Measurements from ENCODE around the gene FBXO44.

FBXO44 gene

DNA sequence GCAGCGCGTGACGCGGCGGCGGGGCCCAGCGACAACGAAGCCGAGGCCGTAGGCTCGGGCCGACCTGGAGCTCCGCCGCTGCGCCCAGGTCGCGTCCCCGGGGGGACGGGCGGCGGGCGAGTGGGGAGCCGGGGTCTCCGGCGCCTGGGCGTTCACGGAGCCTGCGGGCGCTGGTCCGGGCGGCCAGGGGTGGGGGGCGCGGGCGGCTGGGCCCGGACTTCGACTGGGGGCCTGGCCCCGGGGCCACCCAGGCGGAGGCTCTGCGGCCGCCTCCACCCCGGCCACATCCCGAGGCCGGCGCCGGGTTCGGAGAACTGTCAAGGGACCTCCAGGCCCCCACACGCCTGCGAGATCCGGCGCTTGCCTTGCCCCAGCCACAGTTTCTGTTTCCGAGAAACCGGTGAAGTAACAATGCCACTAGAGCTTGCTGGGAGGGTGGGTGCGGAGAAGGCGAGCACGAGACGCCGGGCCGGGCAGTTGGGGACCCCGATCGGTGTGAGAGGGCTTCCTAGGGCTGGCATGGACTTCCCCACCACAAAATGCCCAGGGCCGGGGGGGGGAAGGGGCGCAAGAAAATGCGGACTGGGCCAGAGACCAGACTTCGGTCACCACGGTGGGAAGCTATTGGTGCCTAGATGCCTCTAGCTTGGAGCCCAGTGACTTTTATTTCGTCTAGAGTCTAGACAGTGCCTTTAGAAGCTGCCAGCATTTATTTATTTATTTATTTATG is 9.8 kb downstream of the FBXO44 start:
- peak; percentile 5 for DNase-seq

- no peak for DNase-seq
Observed at GRCh38 chr1:11668516-11668915, 13.8 kb downstream of the FBXO44 start.

GRCh38 chr1:11670747-11671146 is 16.1 kb downstream of the FBXO44 start:
- DNase-seq = no peak

GRCh38 chr1:11671205-11671543 is 16.5 kb downstream of the FBXO44 start:
- DNase-seq = no peak

- DNase-seq = no peak
Observed at GRCh38 chr1:11671544-11672286, 17.0 kb downstream of the FBXO44 start.

DNA sequence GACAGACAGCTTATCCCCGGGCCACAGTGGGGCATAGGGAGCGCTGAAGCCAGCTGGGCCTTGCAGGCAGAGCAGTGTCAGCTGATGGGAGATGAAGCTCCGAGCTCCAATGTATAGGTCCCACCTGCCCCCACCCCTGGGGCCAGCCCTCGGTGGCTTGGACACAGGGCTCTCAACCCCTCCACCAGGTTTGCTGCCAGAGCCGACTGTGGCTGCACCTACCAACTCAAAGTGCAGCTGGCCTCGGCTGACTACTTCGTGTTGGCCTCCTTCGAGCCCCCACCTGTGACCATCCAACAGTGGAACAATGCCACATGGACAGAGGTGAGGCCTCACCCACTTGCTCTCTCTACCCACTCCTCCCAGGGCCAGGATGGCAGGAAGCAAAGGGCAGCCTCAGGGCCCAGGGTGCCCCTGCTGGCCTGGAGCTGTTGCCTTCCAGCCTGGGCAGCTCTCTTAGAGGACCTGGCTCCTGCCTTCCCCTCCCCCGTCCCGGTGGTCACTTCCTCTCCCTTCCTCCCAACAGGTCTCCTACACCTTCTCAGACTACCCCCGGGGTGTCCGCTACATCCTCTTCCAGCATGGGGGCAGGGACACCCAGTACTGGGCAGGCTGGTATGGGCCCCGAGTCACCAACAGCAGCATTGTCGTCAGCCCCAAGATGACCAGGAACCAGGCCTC is 18.6 kb downstream of the FBXO44 start:
- DNase-seq = no peak

GRCh38 chr1:11674488-11674887 is 19.8 kb downstream of the FBXO44 start:
- no peak for DNase-seq

DNA sequence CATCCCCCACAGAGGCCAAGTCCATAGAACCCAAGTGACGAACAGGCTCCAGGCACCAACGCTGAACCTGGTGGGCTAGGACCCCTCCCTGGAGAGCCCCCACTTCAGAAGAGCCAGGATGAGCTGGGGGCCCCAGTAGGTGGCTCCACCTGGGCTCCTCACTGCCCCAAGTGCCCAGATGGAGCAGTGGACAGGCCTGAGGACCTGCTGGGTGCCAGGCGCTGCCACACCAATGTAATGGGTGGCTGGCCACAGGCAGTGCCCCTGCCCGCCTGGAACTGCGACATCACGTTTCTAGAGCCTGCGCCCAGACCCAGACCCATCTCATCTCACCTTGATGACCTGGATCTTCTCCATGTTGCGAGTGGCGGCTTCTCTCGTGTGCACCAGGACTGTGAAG is 20.6 kb downstream of the FBXO44 start:
- no peak for DNase-seq

DNA sequence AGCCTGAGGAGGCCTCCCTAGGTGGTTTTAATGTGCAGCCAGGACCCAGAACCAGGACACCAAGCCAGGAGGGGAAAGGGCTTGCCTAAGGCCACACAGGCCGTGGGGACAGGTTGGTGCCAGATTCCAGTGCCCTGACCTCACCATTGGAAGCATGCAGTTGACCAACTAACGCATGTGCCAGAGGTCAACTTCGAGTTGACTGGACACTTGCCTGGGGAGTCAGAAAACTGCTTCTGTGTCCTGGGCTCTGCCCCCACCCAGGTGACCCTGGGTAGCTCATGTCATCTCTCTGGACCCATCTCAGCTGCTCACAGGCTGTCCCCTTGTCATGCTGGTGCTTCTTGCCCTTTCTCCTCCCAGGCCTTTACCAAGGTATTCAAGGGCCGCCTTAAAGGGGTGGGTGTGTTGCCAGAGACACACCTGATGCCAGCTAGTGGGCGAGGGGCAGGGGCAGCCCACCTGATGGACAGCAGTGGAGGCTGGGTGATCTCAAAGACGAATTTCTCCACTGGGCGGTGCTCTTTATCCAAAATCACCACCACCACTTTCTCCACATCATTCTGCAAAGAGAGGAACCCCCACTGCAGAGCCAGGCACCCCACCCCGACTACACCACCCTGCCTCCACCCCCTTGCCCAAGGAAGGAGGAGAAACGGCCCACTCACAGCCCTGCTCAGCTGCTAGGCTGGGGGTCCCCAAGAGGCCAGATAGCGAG is 21.9 kb downstream of the FBXO44 start:
- DNase-seq = no peak

- DNase-seq = no peak
Observed at GRCh38 chr1:11678442-11678841, 23.8 kb downstream of the FBXO44 start.

DNA sequence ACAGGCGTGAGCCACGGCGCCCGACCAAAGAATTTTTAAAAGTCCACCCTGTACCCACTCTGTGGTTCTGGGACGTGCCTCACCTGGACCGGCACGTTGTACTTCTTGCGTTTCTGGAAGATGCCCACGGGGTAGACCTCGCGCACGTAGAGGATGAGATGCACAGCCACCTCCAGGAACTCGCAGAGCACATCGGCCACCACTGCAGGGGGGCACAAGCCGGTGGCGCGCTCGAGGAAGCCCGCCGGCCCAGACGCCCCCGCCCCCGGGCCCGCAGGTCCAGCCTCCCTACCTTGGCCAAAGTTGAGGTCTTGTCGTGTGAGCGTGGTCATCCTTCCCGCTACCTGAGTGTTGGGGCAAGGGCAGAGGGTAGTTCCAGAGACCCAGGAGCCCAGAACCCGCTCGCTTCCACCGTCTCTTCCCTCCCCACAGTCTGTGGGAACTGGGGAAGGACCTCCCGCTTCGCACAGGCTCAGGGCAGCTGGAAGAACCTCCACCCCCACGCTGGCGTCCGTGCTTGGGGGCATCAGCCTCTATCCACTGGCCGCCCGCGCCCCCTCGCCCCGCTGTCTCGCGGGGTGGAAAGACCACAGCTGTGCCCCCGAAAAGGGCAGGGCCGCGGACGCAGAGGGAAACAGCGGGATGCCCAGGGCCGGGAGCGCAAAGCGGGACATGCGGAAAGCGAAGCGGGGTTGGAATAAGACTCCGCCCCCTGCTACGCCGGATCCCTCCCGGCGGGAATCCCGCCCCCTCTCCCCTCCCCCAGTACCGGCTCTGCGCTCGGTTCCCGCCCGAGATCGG is 25.8 kb downstream of the FBXO44 start:
- no peak for DNase-seq

DNA sequence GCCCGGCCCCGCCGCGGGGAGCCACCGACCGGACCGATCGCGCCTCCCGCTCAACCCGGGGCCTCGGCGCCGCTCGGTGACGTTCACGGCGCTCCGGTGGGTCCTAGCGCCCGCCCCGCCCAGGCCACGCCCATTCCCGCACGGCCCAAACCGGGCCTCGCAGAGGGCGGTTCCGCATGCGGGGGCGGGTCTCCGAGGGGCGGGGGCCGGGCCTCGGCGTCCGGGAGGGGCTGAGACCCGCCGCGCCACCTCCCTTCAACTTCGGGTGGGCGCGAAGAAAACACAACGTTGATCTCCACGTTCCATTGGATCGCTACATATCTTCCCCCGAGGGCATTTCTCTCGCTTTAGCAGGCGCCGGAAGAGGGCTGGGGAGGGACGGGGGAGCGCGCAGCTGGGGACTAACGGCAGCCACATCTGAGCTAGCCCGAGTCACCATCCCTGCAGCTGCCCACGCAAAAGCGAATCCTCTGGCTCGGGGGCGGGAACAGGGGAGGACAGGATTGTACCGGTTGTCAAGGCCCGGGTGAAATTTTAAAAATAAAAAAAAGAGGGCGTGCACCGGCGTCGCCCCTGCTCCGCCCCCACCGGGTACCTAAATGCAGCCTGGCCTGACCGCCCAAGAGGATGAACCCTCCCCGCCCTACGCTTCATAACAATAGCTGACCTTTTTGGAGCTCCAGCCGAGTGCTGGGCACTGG is 26.5 kb downstream of the FBXO44 start, which contains the start of gene MAD2L2:
Gene MAD2L2, minus strand, starts transcription at position 78 of the 701 bp plus-strand sequence. CDS start 547 bp downstream, outside the sequence.
- DNase-seq = peak; percentile 83

GRCh38 chr1:11682287-11682771 is 27.7 kb downstream of the FBXO44 start:
- no peak for DNase-seq

- no peak for DNase-seq
Observed at GRCh38 chr1:11682799-11683198, 28.1 kb downstream of the FBXO44 start.

DNA sequence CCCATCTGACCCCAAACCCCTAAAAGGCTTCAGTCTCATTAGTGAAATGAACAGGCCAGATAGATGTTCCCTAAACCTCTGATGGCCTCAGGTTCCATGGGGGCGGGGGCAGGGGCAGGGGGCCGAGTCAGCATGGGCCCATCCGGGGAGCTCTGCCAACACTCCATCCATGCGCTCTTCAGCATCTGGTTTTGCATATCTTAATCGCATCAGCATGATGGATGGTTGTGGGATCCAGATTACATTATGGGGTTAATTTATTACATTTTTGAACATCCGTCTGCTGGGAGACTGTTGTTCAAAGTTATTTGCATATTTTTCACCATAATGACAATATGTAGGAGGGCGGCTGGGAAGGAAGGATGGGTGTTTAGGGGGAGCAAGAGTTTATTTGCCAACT is 29.4 kb downstream of the FBXO44 start:
- DNase-seq = peak; percentile 42

DNA sequence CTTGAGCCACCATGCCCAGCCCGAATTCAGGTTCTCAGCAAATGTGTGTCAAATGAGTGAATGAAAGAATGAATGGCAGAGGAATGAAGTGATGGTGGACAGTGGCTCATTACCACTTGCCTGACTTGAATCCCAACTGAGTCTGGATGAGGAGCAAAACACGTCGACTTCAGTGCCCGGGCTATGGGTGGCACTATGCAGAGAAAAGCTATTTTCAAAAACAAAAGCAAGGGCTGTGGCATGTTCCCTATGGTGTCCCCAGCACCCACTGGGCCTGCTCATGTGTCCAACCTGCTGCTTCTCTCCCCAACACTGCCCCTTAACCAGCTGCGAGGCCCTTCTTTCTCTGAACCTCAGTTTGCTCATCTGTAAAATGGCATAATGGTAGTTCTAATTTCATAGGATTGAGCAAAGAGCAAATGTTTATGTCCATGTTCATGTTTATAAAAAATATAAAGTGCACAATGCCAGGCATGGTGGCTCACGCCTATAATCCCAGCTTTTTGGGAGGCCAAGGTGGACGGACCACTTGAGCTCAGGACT is 30.6 kb downstream of the FBXO44 start:
- no peak for DNase-seq

DNA sequence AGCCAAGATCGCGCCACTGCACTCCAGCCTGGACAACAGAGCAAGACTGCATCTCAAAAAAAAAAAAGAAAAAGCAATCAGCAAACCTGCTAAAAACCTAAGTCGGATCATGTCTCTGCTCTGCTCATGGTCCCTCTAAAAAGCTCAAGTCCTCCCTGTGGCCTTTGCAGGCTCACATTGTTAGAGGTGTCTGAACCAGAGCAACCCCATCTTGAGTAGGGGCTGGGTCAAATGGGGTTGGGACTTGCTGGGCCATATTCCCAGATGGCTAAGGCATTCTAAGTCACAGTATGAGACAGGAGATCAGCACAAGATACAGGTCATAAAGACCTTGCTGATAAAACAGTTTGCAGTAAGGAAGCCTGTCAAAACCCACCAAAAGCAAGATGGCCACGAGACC is 33.8 kb downstream of the FBXO44 start:
- no peak for DNase-seq

DNA sequence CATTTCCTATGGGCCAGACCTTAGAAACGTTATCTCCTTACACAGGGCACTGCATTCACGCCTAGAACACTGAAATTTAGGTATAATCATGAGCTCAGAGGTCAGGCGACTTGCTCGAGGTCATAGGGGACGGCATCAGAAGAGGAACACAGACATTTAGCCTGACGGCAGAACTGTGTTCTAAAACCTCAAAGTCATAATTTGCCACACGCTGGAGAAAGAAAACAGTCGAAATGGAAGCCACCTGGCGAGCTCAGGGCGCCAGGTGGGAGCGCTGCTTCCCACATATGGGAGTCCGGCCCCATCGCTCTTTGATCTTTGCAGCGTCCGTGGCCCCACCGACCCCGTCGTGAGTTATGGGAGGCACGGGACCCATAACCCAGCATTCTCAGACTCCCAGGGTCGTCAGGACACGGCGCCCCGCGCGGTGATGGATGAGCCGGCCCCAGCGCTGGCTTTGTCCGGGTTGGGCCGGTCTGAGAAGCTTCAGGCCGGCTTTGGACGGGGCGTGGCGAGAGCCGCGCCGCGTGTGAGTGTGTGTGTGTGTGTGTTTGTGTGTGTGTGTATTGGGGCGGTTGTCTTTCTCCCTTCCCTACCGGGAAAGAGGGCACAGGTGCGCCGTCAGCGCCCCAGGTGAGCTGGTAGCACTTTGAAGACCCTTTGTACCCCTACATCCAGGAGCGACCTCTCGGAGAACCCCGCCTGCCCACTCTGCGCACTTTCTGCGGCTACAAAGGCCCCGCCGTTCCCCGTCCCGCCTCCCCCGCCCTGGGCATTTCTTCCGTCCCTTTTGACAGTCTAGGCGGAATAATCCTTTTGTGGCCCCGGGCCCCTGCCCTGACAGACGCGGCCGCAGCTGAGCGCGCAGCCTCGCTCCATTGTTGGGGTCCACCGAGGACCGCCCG is 36.0 kb downstream of the FBXO44 start:
- DNase-seq = peak; percentile 40

GRCh38 chr1:11691302-11691914 is 36.7 kb downstream of the FBXO44 start, which contains the start of gene DRAXIN:
TSS of gene DRAXIN (plus strand) at chr1:11691710. CDS start at chr1:11706259, 14,549 bp downstream.
- peak; percentile 71 for DNase-seq

All from NCI-H2171 (cell line).